ENCODE data around the gene MICU2.
A peak's percentile ranks its signal among the peaks of the same experiment; 100 is the strongest.

Gene MICU2, protein sequence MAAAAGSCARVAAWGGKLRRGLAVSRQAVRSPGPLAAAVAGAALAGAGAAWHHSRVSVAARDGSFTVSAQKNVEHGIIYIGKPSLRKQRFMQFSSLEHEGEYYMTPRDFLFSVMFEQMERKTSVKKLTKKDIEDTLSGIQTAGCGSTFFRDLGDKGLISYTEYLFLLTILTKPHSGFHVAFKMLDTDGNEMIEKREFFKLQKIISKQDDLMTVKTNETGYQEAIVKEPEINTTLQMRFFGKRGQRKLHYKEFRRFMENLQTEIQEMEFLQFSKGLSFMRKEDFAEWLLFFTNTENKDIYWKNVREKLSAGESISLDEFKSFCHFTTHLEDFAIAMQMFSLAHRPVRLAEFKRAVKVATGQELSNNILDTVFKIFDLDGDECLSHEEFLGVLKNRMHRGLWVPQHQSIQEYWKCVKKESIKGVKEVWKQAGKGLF

DNA sequence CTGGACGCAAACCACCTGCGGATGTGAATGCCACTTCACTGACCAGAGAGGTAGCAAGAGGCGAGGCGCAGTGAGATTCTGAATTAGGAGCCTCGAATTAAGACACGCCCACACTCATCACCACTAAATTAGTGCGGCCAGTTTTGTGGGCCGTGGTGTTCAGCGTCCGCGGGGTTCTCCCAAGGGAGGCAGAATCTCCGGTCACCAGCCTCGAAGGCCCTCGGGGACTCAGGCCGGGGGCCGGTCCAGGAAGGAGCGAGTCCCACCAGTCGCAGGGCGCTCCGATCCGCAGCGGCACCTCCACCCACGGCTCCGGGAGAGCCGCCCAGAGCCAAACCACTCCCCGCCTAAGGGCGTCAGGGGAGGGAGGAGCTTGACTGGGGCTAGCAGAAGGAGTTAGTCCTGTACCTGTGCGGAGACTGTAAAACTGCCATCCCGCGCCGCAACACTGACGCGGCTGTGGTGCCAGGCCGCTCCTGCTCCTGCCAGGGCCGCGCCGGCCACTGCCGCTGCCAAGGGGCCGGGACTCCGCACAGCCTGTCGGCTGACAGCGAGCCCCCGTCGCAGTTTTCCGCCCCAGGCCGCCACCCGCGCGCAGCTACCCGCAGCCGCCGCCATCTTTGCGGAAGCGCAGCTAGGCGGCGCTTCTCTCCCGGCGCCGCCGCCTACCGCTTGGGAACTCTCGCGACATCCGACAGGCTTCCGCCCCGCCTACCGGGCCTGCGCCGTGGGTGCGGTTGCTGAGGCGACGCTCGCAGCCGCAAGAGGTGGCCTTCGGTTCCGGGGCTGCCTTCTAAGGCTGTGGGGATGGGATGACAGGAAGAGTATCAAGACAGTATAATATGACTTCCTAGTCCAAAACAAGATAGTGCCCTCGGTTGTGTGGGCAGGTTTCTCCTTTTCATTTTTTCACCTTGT, at the start of gene MICU2:
MICU2 (minus strand) TSS at position 640 of the 918 bp plus-strand sequence; CDS start at position 618, 22 bp downstream.
- peak; percentile 96 for DNase-seq

GRCh38 chr13:21641629-21642028, 37.7 kb upstream of the MICU2 start:
- no peak for DNase-seq

- no peak for DNase-seq
These were observed 35.6 kb upstream of the MICU2 start for GRCh38 chr13:21639561-21639960.

DNA sequence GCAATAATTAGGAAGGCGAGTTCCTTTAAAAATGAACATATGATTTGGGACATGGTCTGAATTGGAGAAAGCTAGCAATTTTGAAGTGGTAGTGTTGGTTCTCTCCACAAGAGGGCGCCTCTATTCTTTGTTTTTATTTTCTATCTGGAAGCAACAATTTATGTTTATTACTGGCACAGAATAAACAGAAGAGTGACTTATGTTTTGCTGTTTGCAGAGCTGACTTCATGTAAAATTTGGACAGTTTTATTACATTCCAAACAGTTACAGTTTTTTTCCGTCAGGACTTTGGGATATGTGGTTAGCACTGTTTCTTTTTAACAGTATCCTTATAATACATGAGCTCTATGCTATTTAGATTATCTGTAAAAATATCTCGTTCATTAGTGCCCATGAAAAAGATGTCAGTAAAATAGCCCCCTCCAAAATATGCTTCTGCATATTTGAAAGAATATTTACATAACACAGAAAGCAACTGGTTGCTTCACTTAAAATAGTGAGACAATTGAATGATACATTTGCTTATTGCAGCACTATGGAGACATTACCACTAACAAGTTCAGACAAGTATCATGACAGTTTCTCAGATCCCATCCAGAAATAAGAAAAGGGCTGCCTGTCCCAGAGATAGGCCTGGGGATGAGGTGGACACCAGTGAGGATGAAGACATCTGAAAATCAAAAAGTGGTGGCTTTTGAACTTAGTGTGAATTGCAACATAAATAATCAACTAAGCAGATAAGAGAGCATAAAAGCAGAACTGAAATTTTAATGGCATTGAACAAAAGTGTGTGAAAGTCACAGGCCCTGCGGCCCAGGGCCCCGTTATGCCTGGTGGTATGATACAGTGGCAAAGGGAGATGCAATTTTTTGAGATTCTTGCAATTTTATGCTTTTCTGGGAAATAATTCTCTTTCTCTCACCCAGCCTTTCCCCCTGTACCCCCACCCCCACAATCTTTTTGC, 34.6 kb upstream of the MICU2 start:
- DNase-seq, result no peak

DNA sequence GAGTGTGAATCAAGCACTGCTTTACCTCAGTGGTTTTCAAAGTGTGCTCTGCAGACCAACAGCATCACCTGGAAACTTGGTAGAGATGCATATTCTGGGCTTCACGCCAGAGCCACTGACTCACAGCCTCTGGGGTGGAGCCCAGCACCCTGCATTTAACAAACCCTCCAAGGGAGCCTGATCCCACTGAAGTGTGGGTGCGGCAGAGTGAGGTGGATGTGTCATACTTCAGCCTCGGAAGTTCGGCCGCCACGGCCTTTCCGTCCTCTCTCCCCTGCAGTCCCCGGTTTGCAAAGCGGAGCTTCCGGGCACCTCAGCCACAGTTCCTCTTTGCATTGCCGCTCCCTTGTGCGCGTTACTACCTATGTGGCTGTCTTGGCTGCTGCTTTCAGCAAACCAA, 33.3 kb upstream of the MICU2 start:
- peak; percentile 25 for DNase-seq

DNA sequence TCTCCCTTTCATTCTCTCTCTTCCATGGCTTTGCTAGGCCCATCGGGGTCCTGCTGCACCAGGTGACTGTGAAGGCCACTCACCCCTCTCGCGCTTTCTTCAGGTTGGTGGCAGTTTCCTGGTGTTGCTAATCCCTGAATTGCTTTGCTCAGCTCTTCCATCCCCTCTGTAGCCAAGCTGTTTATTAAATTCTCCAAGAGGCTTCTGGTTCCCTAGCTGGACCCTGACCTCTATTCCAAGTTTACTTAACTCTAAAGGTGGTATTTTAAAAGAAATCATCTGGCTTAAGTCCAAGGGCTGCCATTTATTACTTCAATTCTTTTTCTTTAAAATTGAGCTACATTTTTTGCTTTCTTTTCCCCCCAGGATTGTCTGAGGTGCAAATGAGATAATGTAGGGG, 32.7 kb upstream of the MICU2 start:
- no peak for DNase-seq

- no peak for DNase-seq
These were observed 28.2 kb upstream of the MICU2 start for GRCh38 chr13:21632196-21632595.

GRCh38 chr13:21625366-21625765, 21.4 kb upstream of the MICU2 start:
- DNase-seq, result no peak

- no peak for DNase-seq
These were observed 16.9 kb upstream of the MICU2 start for GRCh38 chr13:21620861-21621260.

- DNase-seq, result no peak
These were observed 15.8 kb upstream of the MICU2 start for GRCh38 chr13:21619633-21620220.

GRCh38 chr13:21616880-21617279, 12.9 kb upstream of the MICU2 start:
- no peak for DNase-seq

GRCh38 chr13:21616205-21616866, 12.4 kb upstream of the MICU2 start:
- no peak for DNase-seq

GRCh38 chr13:21615427-21615826, 11.5 kb upstream of the MICU2 start:
- DNase-seq, result no peak

DNA sequence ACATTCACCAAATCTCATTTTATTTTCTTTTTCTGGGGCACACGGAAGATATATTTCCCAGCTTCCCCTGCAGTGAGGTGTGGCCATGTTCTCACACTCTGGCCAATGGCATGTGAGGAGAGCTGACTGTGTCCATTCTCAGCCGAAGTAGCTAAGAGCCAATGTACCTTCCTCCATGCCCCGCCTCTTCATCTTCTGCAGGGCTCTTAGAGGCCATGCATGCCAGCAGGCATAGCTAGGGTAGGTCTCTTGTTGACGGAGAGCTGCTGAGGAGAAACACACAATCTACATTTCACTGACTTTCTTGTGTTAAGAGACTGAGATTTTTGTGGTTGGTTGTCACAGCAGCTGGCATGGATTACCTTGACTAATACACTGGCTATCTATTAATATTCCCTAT, 9.8 kb upstream of the MICU2 start:
- no peak for DNase-seq

- no peak for DNase-seq
These were observed 7.4 kb upstream of the MICU2 start for GRCh38 chr13:21611385-21611784.

- no peak for DNase-seq
These were observed 6.7 kb upstream of the MICU2 start for GRCh38 chr13:21610687-21611086.

- no peak for DNase-seq
These were observed 5.0 kb upstream of the MICU2 start for GRCh38 chr13:21608961-21609360.

GRCh38 chr13:21606796-21607195, 2.8 kb upstream of the MICU2 start:
- no peak for DNase-seq

DNA sequence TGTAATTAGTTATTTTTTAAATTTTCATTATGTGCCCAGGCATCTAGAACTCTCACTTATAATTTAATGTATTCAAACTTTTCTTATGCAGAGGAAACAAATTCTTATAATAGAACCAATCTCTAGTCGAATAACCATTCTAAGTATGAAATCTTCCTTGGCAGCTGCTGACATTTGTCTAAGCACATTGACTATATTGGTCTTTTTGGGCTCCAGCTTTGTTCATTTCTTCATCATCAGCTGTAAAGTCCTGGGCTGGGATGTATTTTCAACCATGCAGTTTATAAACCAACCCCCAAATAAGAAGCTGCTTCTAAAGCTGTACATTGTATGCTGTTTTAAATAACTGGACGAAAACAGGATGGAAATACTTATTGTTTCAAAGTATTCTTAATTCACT, 2.3 kb upstream of the MICU2 start:
- no peak for DNase-seq

DNA sequence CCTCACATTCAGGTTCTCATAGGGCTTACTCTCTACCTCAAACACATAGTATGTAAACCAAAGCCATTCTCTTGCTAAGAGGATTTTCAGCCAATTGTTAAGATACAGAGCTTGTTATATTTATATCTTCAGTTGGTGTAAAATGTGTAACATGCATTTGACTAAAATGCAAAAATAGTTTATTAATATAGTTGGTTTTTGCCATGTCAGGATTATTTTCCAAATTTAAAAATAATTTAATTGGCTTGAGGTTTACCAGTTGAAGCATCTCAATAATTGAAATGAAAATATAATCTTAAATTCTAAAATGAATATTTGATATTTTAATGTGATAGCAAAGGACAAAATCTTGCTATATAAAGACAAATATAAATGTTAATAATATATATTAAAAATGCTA, 7.2 kb downstream of the MICU2 start:
- no peak for DNase-seq

GRCh38 chr13:21595546-21595822, 8.5 kb downstream of the MICU2 start:
- DNase-seq, result no peak

Data from femur (tissue), 1 donor.